ENCODE results near the gene CDH3. TPM values are rescaled to one million over a fixed set of nuclear protein-coding genes. Genes with fewer than 3 reads are reported as not detected.

The CDH3 gene
- total and polyA plus RNA-seq, 2 of the 8 experiments (the other 6 are each of a cell fraction or from before 2014, with no cell fraction given), result 146 to 171 TPM

DNA sequence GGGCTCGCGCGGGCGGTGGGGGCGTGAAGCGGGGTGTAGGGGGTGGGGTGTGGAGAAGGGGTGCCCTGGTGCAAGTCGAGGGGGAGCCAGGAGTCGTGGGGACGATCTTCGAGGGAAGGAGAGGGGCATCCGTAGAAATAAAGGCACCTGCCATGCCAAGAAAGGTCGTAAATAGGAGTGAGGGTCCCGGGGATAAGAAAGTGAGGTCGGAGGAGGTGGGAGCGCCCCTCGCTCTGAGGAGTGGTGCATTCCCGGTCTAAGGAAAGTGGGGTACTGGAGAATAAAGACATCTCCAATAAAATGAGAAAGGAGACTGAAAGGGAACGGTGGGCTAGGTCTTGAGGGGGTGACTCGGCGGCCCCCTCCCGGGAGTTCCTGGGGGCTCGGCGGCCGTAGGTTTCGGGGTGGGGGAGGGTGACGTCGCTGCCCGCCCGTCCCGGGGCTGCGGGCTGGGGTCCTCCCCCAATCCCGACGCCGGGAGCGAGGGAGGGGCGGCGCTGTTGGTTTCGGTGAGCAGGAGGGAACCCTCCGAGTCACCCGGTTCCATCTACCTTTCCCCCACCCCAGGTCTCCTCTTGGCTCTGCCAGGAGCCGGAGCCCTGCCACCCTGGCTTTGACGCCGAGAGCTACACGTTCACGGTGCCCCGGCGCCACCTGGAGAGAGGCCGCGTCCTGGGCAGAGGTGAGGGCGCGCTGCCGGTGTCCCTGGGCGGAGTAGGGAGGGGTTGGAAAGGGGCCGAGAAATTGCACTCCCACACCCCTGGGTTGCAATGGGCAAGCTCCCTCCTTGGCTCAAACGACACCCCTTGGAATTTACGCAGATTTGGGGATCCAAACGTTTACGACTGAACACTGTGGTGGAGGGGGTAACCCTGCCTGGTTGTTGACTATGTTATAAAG, 92.9 kb downstream of the CDH3 start (continued):
- no peak for TF ChIP-seq JUN (IDR thresholded peaks at IDR 0.05; ENCODE audit: low read depth, low read length)
- TF ChIP-seq POU5F1 (IDR thresholded peaks at IDR 0.05; ENCODE audit: low read depth, low read length), result no peak
- TF ChIP-seq, protein P1, sequence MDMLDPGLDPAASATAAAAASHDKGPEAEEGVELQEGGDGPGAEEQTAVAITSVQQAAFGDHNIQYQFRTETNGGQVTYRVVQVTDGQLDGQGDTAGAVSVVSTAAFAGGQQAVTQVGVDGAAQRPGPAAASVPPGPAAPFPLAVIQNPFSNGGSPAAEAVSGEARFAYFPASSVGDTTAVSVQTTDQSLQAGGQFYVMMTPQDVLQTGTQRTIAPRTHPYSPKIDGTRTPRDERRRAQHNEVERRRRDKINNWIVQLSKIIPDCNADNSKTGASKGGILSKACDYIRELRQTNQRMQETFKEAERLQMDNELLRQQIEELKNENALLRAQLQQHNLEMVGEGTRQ (IDR thresholded peaks at IDR 0.05; ENCODE audit: low read length), result no peak
- no peak for TF ChIP-seq GABPA (IDR thresholded peaks at IDR 0.05; ENCODE audit: borderline replicate concordance, insufficient read depth, low read length)
- no peak for TF ChIP-seq EZH2 (IDR thresholded peaks at IDR 0.05; ENCODE audit: low read depth, low read length, severe bottlenecking)
- no peak for TF ChIP-seq SUZ12 (IDR thresholded peaks at IDR 0.05; ENCODE audit: low read length)
